Natural killer cell treated with Interleukin-12 subunit alpha and Interleukin-12 subunit beta and Interleukin-15 and Interleukin-18, amount 100 ng/mL, for 72 hours (primary cell): ENCODE data around the gene TAS2R9. TPM values are rescaled to one million over a fixed set of nuclear protein-coding genes. Genes with fewer than 3 reads are reported as not detected.
"Not testable (repeated sequence)": the region's sequence is repeated elsewhere in the genome, so short reads cannot be mapped to it uniquely, and the experiment has no call there.

Source experiments
- ATAC-seq, 2 donors: fragments of 150-1000 bp; cut with Tn5 transposase in 1 of 2; sonication (Bioruptor Pico), chemical (Tn5 transposase) in 1 of 2; 2 replicates each; pipeline ENCODE4 v1.10.0; 2021
- DNase-seq: peaks from one replicate; pipeline ENCODE4 v3.0.0; 2022; ENCODE audit warnings: low spot score
- H3K27ac Mint-ChIP-seq, 2 donors: 1 replicate in 1 of 2; 2 replicates in 1 of 2; pipeline ENCODE4 v1.8.0; 2022; ENCODE audit warnings: mixed read lengths in 2 of 2, mild to moderate bottlenecking in 1 of 2, moderate library complexity in 1 of 2
- H3K27me3 Mint-ChIP-seq, 2 donors: 1 replicate in 1 of 2; 2 replicates in 1 of 2; pipeline ENCODE4 v1.8.0; 2022; ENCODE audit warnings: mixed read lengths in 2 of 2
- H3K36me3 Mint-ChIP-seq: one replicate; pipeline ENCODE4 v1.8.0; 2022; ENCODE audit warnings: mixed read lengths
- H3K4me1 Mint-ChIP-seq, 2 donors: 1 replicate in 1 of 2; 2 replicates in 1 of 2; pipeline ENCODE4 v1.8.0; 2022; ENCODE audit warnings: low read depth in 2 of 2, mixed read lengths in 2 of 2, mild to moderate bottlenecking in 1 of 2
- H3K4me3 Mint-ChIP-seq: one replicate; pipeline ENCODE4 v1.8.0; 2022; ENCODE audit warnings: mixed read lengths
- H3K9me3 Mint-ChIP-seq: 2 replicates; pipeline ENCODE4 v1.8.0; 2022; ENCODE audit warnings: mixed read lengths
- total RNA-seq, 2 donors: library from RNA; stranded (reverse); gene quantifications; one replicate each; pipeline ENCODE4 v1.2.3, GENCODE V29; 2022

Gene TAS2R9
- total RNA-seq, 2 donors from 2014 or later = not detected

- H3K4me3 Mint-ChIP-seq = no peak overlapping the region
- H3K9me3 Mint-ChIP-seq = no peaks in the 10 kb centered on the region
- ATAC-seq (no peak), DNase-seq (no peak)
- H3K4me1 Mint-ChIP-seq = no peaks in the 10 kb centered on the region
- no peaks in the 10 kb centered on the region for H3K36me3 Mint-ChIP-seq
- H3K27me3 Mint-ChIP-seq = peaks cover 30 to 58% of the 10 kb centered on the region in 2 donors
- no peak overlapping the region for H3K27ac Mint-ChIP-seq
These were observed 8.2 kb downstream of the TAS2R9 start for GRCh38 chr12:10801741-10802140.

GRCh38 chr12:10794222-10794621 is 15.7 kb downstream of the TAS2R9 start:
- Mint-ChIP-seq H3K27me3 (peaks cover 29 to 38% of the 10 kb centered on the region in 2 donors), H3K9me3 (no peaks in the 10 kb centered on the region), H3K36me3 (no peaks in the 10 kb centered on the region), H3K4me1 (no peaks in the 10 kb centered on the region), H3K4me3 (no peak overlapping the region), H3K27ac (no peak overlapping the region)
- ATAC-seq (no peak), DNase-seq (no peak)

GRCh38 chr12:10791769-10792168 is 18.2 kb downstream of the TAS2R9 start:
- not testable (repeated sequence) for DNase-seq, H3K4me3 Mint-ChIP-seq, H3K27ac Mint-ChIP-seq, H3K36me3 Mint-ChIP-seq, H3K4me1 Mint-ChIP-seq, ATAC-seq, H3K9me3 Mint-ChIP-seq
- peaks cover 27 to 29% of the 10 kb centered on the region in 2 donors for H3K27me3 Mint-ChIP-seq

- DNase-seq = no peak
- Mint-ChIP-seq H3K27ac (no peak overlapping the region), H3K4me1 (no peaks in the 10 kb centered on the region), H3K27me3 (peaks cover 12 to 33% of the 10 kb centered on the region in 2 donors), H3K36me3 (no peaks in the 10 kb centered on the region), H3K4me3 (no peak overlapping the region), H3K9me3 (no peaks in the 10 kb centered on the region)
- ATAC-seq = no peak
These were observed 26.7 kb downstream of the TAS2R9 start for GRCh38 chr12:10783252-10783651.

GRCh38 chr12:10779103-10779502 is 30.9 kb downstream of the TAS2R9 start:
- Mint-ChIP-seq H3K4me1 (no peaks in the 10 kb centered on the region), H3K36me3 (no peaks in the 10 kb centered on the region), H3K4me3 (no peak overlapping the region), H3K27ac (no peak overlapping the region), H3K9me3 (no peaks in the 10 kb centered on the region), H3K27me3 (peaks cover 21 to 34% of the 10 kb centered on the region in 2 donors)
- ATAC-seq (peak in 1 of 2 donors; percentile 17), DNase-seq (no peak)

GRCh38 chr12:10771132-10771733 is 38.7 kb downstream of the TAS2R9 start:
- no peaks in the 10 kb centered on the region for H3K36me3 Mint-ChIP-seq
- DNase-seq (no peak), ATAC-seq (no peak)

GRCh38 chr12:10759657-10760056 is 50.3 kb downstream of the TAS2R9 start:
- no peaks in the 10 kb centered on the region for H3K4me1 Mint-ChIP-seq

More at GRCh38 chr12:10771132-10771733, 38.7 kb downstream of the TAS2R9 start:
- Mint-ChIP-seq H3K27me3 (peaks cover 46 to 53% of the 10 kb centered on the region in 2 donors), H3K27ac (no peak overlapping the region), H3K9me3 (no peaks in the 10 kb centered on the region), H3K4me1 (no peaks in the 10 kb centered on the region), H3K4me3 (no peak overlapping the region)

More at GRCh38 chr12:10759657-10760056, 50.3 kb downstream of the TAS2R9 start:
- H3K9me3 Mint-ChIP-seq = peaks cover 11% of the 10 kb centered on the region
- ATAC-seq (no peak), DNase-seq (no peak)
- H3K4me3 Mint-ChIP-seq = no peak overlapping the region
- H3K27ac Mint-ChIP-seq = no peak overlapping the region
- H3K27me3 Mint-ChIP-seq = peaks cover 34 to 73% of the 10 kb centered on the region in 2 donors
- peaks cover 12% of the 10 kb centered on the region for H3K36me3 Mint-ChIP-seq

Other genes with a start within 250 kb of the TAS2R9 start
- 10 to 100 TPM; 84.0 to 94.4 TPM for gene MAGOHB, start 196.6 kb downstream of the TAS2R9 start, total RNA-seq
- 10 to 100 TPM; 10.7 to 30.3 TPM for gene STYK1, start 136.1 kb downstream of the TAS2R9 start, total RNA-seq
- 100 to 1,000 TPM; 147 to 210 TPM for gene YBX3, start 86.8 kb downstream of the TAS2R9 start, total RNA-seq
- not detected for gene TAS2R7, start 7.5 kb downstream of the TAS2R9 start, total RNA-seq
- not detected for gene TAS2R8, start 2.9 kb downstream of the TAS2R9 start, total RNA-seq
- gene TAS2R10, start 16.2 kb upstream of the TAS2R9 start, total RNA-seq = 1 to 10 TPM in 1 of 2 donors, under 1 TPM in 1; 0.64 to 1.0 TPM
- gene PRR4, start 39.3 kb upstream of the TAS2R9 start, total RNA-seq = 1 to 10 TPM; 2.5 to 3.1 TPM
- 10 to 100 TPM; 14.1 to 63.8 TPM for gene PRH1, start 74.1 kb upstream of the TAS2R9 start, total RNA-seq
- gene TAS2R13, start 99.4 kb upstream of the TAS2R9 start, total RNA-seq = 1 to 10 TPM; 1.2 to 4.3 TPM
- gene PRH2, start 119.1 kb upstream of the TAS2R9 start, total RNA-seq = not detected
- 1 to 10 TPM; 2.3 to 6.2 TPM for gene TAS2R14, start 129.1 kb upstream of the TAS2R9 start, total RNA-seq
- gene TAS2R50, start 176.7 kb upstream of the TAS2R9 start, total RNA-seq = 1 to 10 TPM; 1.5 to 7.0 TPM
- gene TAS2R20, start 188.1 kb upstream of the TAS2R9 start, total RNA-seq = 1 to 10 TPM; 1.6 to 5.2 TPM
- 10 to 100 TPM in 1 of 2 donors, 1 to 10 TPM in 1; 4.2 to 11.7 TPM for gene TAS2R19, start 212.5 kb upstream of the TAS2R9 start, total RNA-seq
- 10 to 100 TPM in 1 of 2 donors, 1 to 10 TPM in 1; 4.8 to 11.4 TPM for gene TAS2R31, start 221.2 kb upstream of the TAS2R9 start, total RNA-seq